ENCODE measurements around the gene RPRD1B.
"Not testable (repeated sequence)": the region's sequence is repeated elsewhere in the genome, so short reads cannot be mapped to it uniquely, and the experiment has no call there.

The RPRD1B gene

DNA sequence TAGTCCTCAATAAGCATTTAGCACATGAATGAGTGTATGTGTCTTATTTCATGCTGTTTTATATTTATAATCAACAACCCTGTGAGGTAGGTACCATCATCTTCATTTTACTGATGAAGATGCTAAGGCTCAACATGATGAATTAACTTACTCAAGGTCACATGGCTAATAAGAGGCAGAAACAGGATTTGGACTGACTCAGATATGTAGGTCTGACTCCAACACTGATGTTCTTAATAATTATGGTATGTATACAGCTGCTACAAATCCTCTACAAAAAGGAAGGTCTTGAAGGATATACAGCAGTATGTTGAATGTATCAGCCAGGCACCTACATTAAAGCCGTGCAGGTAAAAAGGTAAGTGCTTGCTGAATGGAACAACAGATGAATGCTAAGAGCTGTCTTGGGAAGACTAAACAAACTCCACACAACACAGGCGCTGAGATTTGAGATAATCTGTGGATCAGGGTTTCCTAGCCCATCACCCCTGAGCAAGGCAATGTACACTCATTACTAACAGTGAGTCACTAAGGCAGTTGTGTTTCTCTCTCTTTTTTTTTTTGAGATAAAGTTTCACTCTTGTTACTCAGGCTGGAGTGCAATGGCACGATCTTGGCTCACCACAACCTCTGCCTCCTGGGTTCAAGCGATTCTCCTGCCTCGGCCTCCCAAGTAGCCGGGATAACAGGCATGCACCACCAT is 32.2 kb upstream of the RPRD1B start:
- peak; percentile 77 for DNase-seq (ENCODE audit: low spot score)

DNA sequence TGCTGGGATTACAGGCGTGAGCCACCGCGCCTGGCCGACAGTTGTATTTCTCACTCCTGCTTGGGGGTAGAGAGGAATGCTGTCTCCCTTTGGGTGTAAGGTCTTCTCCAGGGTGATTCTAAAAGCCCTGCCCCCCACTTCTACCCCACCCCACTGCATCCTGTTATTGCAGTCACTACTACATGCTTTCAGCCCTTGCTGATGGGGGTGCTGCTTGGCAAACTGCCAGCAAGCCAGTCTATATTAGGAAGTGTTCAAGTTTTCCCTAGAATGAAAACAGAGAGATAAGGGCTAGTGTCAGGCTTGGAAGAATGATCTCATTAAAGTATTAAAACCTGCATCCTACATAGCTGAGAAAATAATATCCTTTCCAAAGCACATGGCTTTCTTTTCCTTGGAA is 31.6 kb upstream of the RPRD1B start:
- DNase-seq (ENCODE audit: low spot score), result no peak

DNA sequence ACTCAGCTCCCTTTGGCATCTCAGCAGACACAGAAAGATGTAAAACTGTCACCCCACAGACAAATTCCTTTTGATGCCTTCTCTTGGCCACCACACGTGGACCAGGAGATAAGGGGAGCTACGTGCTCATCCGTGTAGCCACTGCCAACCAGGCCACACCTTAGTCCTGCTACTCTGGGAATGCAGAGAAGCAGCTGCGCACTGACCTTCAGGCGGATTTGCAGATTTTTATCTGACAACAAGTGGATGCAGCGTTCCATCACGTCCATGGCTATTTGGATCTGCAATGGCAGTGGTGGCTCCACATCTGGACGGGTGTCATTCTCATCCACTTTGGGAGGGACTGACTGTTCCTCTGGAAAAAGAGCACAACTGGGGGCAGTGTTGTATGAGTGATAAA is 31.1 kb upstream of the RPRD1B start:
- no peak for DNase-seq (ENCODE audit: low spot score)

- DNase-seq (ENCODE audit: low spot score), result no peak
These were observed 29.1 kb upstream of the RPRD1B start for GRCh38 chr20:38004416-38004815.

- DNase-seq (ENCODE audit: low spot score), result no peak
These were observed 27.6 kb upstream of the RPRD1B start for GRCh38 chr20:38005903-38006302.

DNA sequence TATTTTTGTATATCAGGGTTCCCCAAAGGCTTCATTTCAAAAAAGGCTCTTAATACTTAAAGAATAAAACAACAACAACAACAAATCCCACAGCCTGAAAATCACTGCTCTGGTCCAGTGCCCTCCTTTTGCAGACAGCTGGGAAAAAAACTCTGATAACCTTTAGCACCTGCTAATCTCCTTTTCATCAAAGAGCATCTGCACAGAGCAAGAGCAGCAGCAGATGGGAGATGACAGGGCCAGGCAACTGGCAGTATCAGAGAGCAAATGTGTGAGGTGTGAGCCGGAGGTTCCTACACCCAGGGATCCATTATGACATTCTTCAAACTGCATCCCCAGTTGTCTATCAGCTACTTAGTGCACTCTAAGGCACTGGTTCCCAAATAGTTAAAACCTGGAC is 26.0 kb upstream of the RPRD1B start:
- no peak for DNase-seq (ENCODE audit: low spot score)

DNA sequence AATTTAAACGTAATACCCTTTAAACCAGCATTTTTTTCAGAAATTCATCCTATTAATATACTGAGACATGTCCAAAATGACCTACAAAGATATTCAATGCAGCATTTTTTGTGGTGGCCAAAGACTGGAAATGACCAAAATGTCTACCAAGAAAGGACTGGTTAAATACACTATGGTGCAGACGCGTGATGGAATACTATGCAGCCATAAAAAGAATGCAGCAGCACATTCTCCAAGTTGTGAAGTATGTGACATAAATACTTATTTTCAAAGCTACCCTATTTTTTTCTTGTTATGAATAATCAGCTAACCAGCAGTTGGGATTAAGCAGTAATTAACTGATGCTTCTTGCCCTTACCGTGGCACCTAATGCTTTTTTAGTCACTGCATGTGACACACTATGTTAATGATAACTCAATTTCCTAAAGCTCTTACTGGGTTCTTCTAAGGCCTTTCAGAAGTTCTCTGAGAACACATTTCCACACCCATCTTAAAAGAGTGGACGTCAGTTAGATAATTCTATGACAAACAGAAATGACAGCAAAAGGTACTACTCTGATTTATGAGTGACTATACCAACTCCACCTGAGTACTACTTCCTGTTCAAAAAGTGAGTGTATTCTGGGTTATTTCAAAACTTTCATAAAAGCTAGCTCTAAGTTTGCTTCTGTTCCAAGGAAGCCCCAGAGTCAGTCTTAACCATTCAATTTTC is 25.2 kb upstream of the RPRD1B start:
- no peak for DNase-seq (ENCODE audit: low spot score)

DNA sequence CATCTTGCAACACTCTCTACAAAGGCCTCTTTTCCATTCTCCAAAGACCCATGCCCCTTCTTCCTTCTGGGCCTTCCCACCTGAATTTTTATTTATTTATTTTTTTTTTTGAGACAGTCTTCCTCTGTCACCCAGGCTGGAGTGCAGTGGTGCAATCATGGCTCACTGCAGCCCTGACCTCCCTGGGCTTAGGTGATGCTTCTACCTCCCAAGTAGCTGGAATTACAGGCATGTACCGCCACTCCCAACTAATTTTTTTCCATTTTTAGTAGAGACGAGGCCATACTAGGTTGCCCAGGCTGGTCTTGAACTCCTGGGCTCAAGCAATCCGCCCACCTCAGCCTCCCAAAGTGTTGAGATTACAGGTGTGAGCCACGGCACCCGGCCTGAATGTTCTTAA is 24.1 kb upstream of the RPRD1B start:
- not testable (repeated sequence) for DNase-seq (ENCODE audit: low spot score)

DNA sequence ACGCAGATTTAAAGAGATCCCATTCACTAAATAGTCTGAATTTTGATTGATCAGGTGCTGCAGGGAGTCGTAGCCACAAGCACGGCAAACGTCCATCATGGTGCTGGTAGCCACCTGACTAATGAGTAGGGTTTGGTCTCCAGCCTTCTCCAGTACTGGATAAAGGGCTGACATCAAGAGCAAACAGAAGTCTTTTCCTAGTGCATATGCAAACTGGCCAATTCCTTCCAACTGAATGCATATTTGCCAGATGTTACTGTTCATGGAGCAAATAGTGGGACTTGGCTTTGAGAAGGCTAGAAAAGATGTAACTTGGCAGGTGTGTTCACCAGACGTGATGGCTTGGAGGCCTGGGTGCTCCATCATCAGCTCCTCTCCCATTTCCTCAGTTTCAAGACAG is 21.9 kb upstream of the RPRD1B start:
- DNase-seq (ENCODE audit: low spot score), result no peak

GRCh38 chr20:38012332-38012731 is 21.2 kb upstream of the RPRD1B start:
- DNase-seq (ENCODE audit: low spot score), result no peak

GRCh38 chr20:38013887-38014286 is 19.7 kb upstream of the RPRD1B start:
- no peak for DNase-seq (ENCODE audit: low spot score)

- no peak for DNase-seq (ENCODE audit: low spot score)
These were observed 15.6 kb upstream of the RPRD1B start for GRCh38 chr20:38017959-38018358.

DNA sequence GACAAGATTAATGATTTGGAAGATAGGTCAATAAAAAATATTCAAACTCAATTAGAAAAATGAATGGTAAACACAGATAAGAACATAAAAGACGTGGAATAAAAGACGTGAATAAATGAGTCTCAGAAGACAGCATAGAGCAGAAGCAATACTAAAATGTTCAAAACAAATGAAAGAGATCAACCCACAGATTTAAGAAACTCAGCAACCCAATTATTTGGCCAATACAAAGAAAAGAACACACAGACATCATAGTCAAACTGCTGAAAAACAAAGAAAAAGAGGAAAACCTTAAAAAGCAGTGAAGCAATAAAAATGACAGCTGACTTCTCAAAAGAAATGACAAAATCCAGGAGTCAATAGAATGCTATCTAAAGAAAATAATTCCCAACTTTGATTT is 15.2 kb upstream of the RPRD1B start:
- DNase-seq (ENCODE audit: low spot score), result no peak

- no peak for DNase-seq (ENCODE audit: low spot score)
These were observed 12.3 kb upstream of the RPRD1B start for GRCh38 chr20:38021087-38021772.

GRCh38 chr20:38023181-38024001 is 10.2 kb upstream of the RPRD1B start:
- no peak for DNase-seq (ENCODE audit: low spot score)

GRCh38 chr20:38024496-38024895 is 9.1 kb upstream of the RPRD1B start:
- no peak for DNase-seq (ENCODE audit: low spot score)

GRCh38 chr20:38029453-38029852 is 4.1 kb upstream of the RPRD1B start:
- no peak for DNase-seq (ENCODE audit: low spot score)

- no peak for DNase-seq (ENCODE audit: low spot score)
These were observed 1.6 kb upstream of the RPRD1B start for GRCh38 chr20:38031957-38032356.

DNA sequence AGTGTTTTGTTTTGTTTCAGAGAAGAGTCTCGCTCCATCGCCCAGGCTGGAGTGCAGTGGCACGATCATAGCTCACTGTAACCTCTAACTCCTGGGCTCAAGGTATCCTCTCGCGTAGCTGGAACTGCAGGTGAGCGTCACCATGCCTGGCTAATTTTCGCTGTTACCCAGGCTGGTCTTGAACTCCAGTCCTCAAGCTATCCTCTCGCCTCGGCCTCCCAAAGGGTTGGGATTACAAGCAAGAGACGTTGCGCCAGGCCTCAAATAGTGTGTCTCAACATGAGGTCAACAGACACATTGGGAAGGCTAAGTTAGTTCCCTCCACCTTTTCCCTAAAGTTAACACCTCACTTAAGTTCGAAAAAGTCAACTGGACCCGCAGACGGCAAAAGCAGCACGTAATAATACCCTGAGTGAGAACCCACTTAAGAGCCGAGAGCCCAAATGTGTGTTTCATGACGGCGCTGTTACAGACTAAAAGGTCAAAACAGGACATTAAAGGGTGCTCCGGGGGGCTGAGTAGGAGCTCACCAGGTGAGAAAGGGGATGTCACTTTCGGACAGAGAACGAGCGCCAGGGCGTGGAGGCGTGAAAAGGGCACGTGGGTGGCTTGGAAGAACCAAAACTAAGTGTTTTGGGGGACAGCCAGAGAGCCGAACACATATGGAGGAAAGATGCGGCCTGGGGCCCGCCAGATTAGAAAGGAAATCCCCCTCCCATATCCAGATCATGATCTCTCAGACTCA is 789 bp upstream of the RPRD1B start:
- no peak for DNase-seq (ENCODE audit: low spot score)

- no peak for DNase-seq (ENCODE audit: low spot score)
These were observed 633 bp downstream of the RPRD1B start for GRCh38 chr20:38034108-38034649.

DNA sequence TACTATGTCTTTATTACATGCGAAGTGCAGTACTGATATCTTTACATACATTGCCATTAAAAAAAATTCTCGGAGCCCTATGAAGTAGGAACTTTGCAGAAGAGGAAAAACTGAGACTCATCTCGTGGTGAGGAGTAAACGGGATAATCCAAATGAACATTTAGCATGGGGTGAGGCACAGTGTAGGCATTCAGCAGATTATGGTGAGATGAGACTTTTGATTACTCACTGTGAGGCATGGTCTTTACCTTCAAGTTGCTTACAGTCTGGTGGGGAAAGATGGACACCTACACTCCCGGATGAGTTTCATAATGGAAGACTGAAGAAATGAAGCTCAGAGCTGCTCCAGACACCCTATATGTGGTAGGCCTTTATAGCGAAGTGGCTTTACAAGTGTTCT is 1.4 kb downstream of the RPRD1B start:
- no peak for DNase-seq (ENCODE audit: low spot score)
